D721Med (cell line): Measurements from ENCODE around the gene GPS2.

Experiments
- DNase-seq: peaks from one replicate; pipeline ENCODE4 v3.0.0; 2011; ENCODE audit warnings: low spot score; ENCODE audit not compliant: insufficient read length
- FAIRE-seq: peaks from 2 replicates; lab custom pipeline; 2011; peaks lifted over from hg19 to GRCh38; lab: Jason Lieb, UNC
- CTCF ChIP-seq: IDR thresholded peaks from 2 replicates; pipeline ENCODE4 v1.5.1; 2012; ENCODE audit warnings: mild to moderate bottlenecking, control low read depth; ENCODE audit not compliant: insufficient read depth; ENCODE audit errors: missing control alignments

GPS2 gene

GRCh38 chr17:7314719-7315569, at the start of gene GPS2:
GPS2 (minus strand) TSS chr17:7315360; CDS start chr17:7315052, 308 bp downstream.
- DNase-seq (peak; percentile 98), FAIRE-seq (no peak)
- no peak for TF ChIP-seq CTCF

- no peak for TF ChIP-seq CTCF
- FAIRE-seq = no peak
- DNase-seq = no peak
Observed at GRCh38 chr17:7363311-7363710, 48.2 kb upstream of the GPS2 start.

- DNase-seq (no peak), FAIRE-seq (no peak)
- no peak for TF ChIP-seq CTCF
Observed at GRCh38 chr17:7361906-7362305, 46.7 kb upstream of the GPS2 start.

GRCh38 chr17:7357381-7357780, 42.2 kb upstream of the GPS2 start:
- FAIRE-seq (no peak), DNase-seq (no peak)
- TF ChIP-seq CTCF = no peak

- TF ChIP-seq CTCF = no peak
- DNase-seq (no peak), FAIRE-seq (no peak)
Observed at GRCh38 chr17:7356756-7357155, 41.6 kb upstream of the GPS2 start.

- peak; percentile 48 for TF ChIP-seq CTCF
- FAIRE-seq (no peak), DNase-seq (peak; percentile 89)
Observed at GRCh38 chr17:7356072-7356549, 41.0 kb upstream of the GPS2 start.

- DNase-seq (no peak), FAIRE-seq (no peak)
- TF ChIP-seq CTCF = no peak
Observed at GRCh38 chr17:7355573-7355972, 40.4 kb upstream of the GPS2 start.
